SK-N-SH (cell line): ENCODE results near the gene DERL2. TPM values are rescaled to one million over a fixed set of nuclear protein-coding genes. Genes with fewer than 3 reads are reported as not detected.
A peak's percentile ranks its signal among the peaks of the same experiment; 100 is the strongest.

Experiments used
- CTCF ChIA-PET: fragments of 300-600, 350-600 bp; formaldehyde crosslinking; extraction: SDS; loops from one replicate; lab custom pipeline; 2021; lab: Yijun Ruan, JAX
- POLR2A ChIA-PET: fragments of 350-600 bp; sonication (Branson Sonifier 250); formaldehyde crosslinking; extraction: SDS; loops from one replicate; lab custom pipeline; 2020; ENCODE audit warnings: antibody characterized with exemption, inconsistent platforms; lab: Yijun Ruan, JAX
- DNase-seq: peaks from one replicate; pipeline ENCODE4 v3.0.0; 2012
- H2AFZ ChIP-seq: fragments of 200-600 bp; sonication (generic); 2 replicates; pipeline ENCODE4 v1.8.1; 2016; ENCODE audit warnings: antibody characterized with exemption, mild to moderate bottlenecking, low read depth
- H3F3A ChIP-seq: fragments of 200-600 bp; sonication (generic); replicated peaks from 2 replicates; pipeline ENCODE3; 2016; ENCODE audit warnings: antibody characterized with exemption, mild to moderate bottlenecking; ENCODE audit not compliant: insufficient read depth
- H3K27ac ChIP-seq, 2 experiments: fragments of 200-500 bp in 1 of 2; fragments of 200-600 bp in 1 of 2; sonication (Bioruptor generic) in 1 of 2; sonication (generic), shearing (Covaris generic) in 1 of 2; 2 replicates each; pipeline versions ENCODE4 v1.5.1 to v1.6.1; 2014 to 2016; ENCODE audit warnings: low read depth in 2 of 2, inconsistent platforms in 1 of 2, low read length in 1 of 2, mild to moderate bottlenecking in 1 of 2, mixed read lengths in 1 of 2
- H3K27me3 ChIP-seq: fragments of 200-600 bp; sonication (generic), shearing (Covaris generic); 2 replicates; pipeline ENCODE4 v1.6.1; 2016; ENCODE audit warnings: mixed run types; ENCODE audit not compliant: insufficient read depth
- H3K36me3 ChIP-seq, 2 experiments: fragments of 200-500 bp in 1 of 2; fragments of 200-600 bp in 1 of 2; sonication (Bioruptor generic) in 1 of 2; sonication (generic) in 1 of 2; replicated peaks in 1 of 2; 2 replicates each; pipeline versions ENCODE3 to v1.5.1; 2014 to 2016; ENCODE audit warnings: low read length in 1 of 2, mild to moderate bottlenecking in 1 of 2; ENCODE audit not compliant: insufficient read depth in 2 of 2, control insufficient read depth in 1 of 2
- H3K4me1 ChIP-seq, 2 experiments: fragments of 200-500 bp in 1 of 2; fragments of 200-600 bp in 1 of 2; sonication (Bioruptor generic) in 1 of 2; sonication (generic), shearing (Covaris generic) in 1 of 2; 2 replicates each; pipeline versions ENCODE4 v1.5.1 to v1.6.1; 2014 to 2016; ENCODE audit warnings: low read depth in 1 of 2, low read length in 1 of 2, mixed run types in 1 of 2; ENCODE audit not compliant: insufficient read depth in 2 of 2, control insufficient read depth in 1 of 2
- H3K4me2 ChIP-seq: fragments of 200-600 bp; sonication (generic), shearing (Covaris generic); 2 replicates; pipeline ENCODE4 v1.6.1; 2017; ENCODE audit warnings: mixed run types
- H3K4me3 ChIP-seq, 2 experiments: fragments of 200-500 bp in 1 of 2; fragments of 200-600 bp in 1 of 2; sonication (Bioruptor generic) in 1 of 2; sonication (generic), shearing (Covaris generic) in 1 of 2; 2 replicates each; pipeline versions ENCODE4 v1.5.1 to v1.8.1; 2014 to 2016; ENCODE audit warnings: low read depth in 2 of 2, inconsistent platforms in 1 of 2, low read length in 1 of 2, mild to moderate bottlenecking in 1 of 2, mixed read lengths in 1 of 2, moderate library complexity in 1 of 2
- H3K79me2 ChIP-seq: fragments of 200-600 bp; sonication (generic); 2 replicates; pipeline ENCODE4 v1.8.1; 2017; ENCODE audit warnings: mild to moderate bottlenecking; ENCODE audit not compliant: insufficient read depth
- H3K9ac ChIP-seq: fragments of 200-600 bp; sonication (generic); 2 replicates; pipeline ENCODE4 v1.6.1; 2017; ENCODE audit warnings: mixed run types
- H3K9me2 ChIP-seq: fragments of 200-600 bp; sonication (generic); 2 replicates; pipeline ENCODE4 v1.6.1; 2017; ENCODE audit warnings: mixed run types
- H3K9me3 ChIP-seq: fragments of 200-600 bp; sonication (generic); 2 replicates; pipeline ENCODE4 v1.6.1; 2017; ENCODE audit warnings: mixed run types, mild to moderate bottlenecking, moderate library complexity
- H4K20me1 ChIP-seq: fragments of 200-600 bp; sonication (generic); 2 replicates; pipeline ENCODE4 v1.6.1; 2017; ENCODE audit warnings: mild to moderate bottlenecking, mixed run types; ENCODE audit not compliant: insufficient read depth
- CHD2 ChIP-seq: fragments of 150-350 bp; IDR thresholded peaks from 2 replicates; pipeline ENCODE4 v1.6.1; 2018; ENCODE audit warnings: low read length; ENCODE audit not compliant: partially characterized antibody
- EP300 ChIP-seq, 2 experiments: IDR thresholded peaks; 2 replicates each; pipeline versions ENCODE4 v1.4.0 to v1.6.1; 2012; ENCODE audit warnings: borderline replicate concordance in 1 of 2, low read depth in 1 of 2, low read length in 1 of 2
- EZH2phosphoT487 ChIP-seq: fragments of 200-600 bp; sonication (generic); IDR thresholded peaks from 2 replicates; pipeline ENCODE4 v1.6.1; 2017; ENCODE audit warnings: low read depth, mixed run types, mild to moderate bottlenecking, antibody characterized with exemption, moderate library complexity, borderline replicate concordance
- FOXM1 ChIP-seq: IDR thresholded peaks from 2 replicates; pipeline ENCODE4 v1.4.0; 2012; ENCODE audit warnings: low read depth, mild to moderate bottlenecking
- GABPA ChIP-seq: IDR thresholded peaks from 2 replicates; pipeline ENCODE4 v1.4.0; 2012; ENCODE audit warnings: low read depth, mild to moderate bottlenecking
- MEF2A ChIP-seq: IDR thresholded peaks from 2 replicates; pipeline ENCODE4 v1.4.0; 2012; ENCODE audit warnings: low read depth, borderline replicate concordance
- NFIC ChIP-seq: IDR thresholded peaks from 2 replicates; pipeline ENCODE4 v1.4.0; 2012; ENCODE audit warnings: borderline replicate concordance
- NRF1 ChIP-seq: IDR thresholded peaks from 2 replicates; pipeline ENCODE4 v1.6.1; 2012; ENCODE audit warnings: low read depth, mild to moderate bottlenecking, low read length
- RFX5 ChIP-seq: IDR thresholded peaks from 2 replicates; pipeline ENCODE4 v1.6.1; 2012; ENCODE audit warnings: mild to moderate bottlenecking, improper control_type of control experiment, low read length
- RXRA ChIP-seq: IDR thresholded peaks from 2 replicates; pipeline ENCODE4 v1.4.0; 2012; ENCODE audit warnings: low read depth, mild to moderate bottlenecking, borderline replicate concordance
- SIN3A ChIP-seq: IDR thresholded peaks from 2 replicates; pipeline ENCODE4 v1.6.1; 2012; ENCODE audit warnings: low read depth, mild to moderate bottlenecking, low read length, moderate library complexity, borderline replicate concordance
- TAF1 ChIP-seq: IDR thresholded peaks from 2 replicates; pipeline ENCODE4 v1.6.1; 2012; ENCODE audit warnings: low read depth, mild to moderate bottlenecking, low read length, moderate library complexity, borderline replicate concordance
- ZBTB33 ChIP-seq: IDR thresholded peaks from 2 replicates; pipeline ENCODE4 v1.4.0; 2012; ENCODE audit warnings: low read depth, borderline replicate concordance
- WGBS: methylation state at CpG from one replicate; pipeline ENCODE4 v1.1.6; 2017; ENCODE audit warnings: low lambda C conversion rate; 5-methylcytosine and 5-hydroxymethylcytosine counted together
- polyA plus RNA-seq, 3 experiments: library from polyadenylated mRNA; depleted of rRNA; stranded (reverse); fragments of >200 nt; gene quantifications; 2 replicates each; pipeline ENCODE4 v1.2.3, GENCODE V29; 2012

Gene DERL2
- polyA plus RNA-seq, 1 of the 3 experiments (the other 2 are of a cell fraction): 42.5 TPM

GRCh38 chr17:5468075-5468473, 17.9 kb downstream of the DERL2 start (continued):
- TF ChIP-seq RFX5: no peak

DNA sequence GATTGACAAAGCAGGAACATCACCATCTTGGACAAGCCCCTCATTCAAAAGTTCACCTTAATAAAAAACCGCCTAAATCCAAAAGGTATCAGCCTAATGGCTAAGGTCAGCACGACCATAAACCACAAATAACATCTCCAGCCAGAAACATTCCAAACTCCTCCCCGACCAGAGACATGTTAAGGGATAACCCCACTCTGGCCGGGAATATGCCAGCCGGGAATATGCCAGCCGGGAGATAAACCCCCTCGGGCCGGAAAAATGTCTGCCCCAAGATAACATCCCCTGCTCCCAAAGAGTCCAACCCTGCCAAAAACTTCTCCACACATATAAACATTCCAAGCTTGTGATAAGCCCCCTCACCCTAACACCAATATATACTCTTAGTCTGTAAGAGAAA, 18.6 kb downstream of the DERL2 start:
- peak overlapping the region; percentile 80; the same call in 1 of the 2 replicates for H2AFZ ChIP-seq
- H4K20me1 ChIP-seq: peaks cover 14% of the 10 kb centered on the region
- H3K4me1 ChIP-seq: peaks cover 0 to 13% of the 10 kb centered on the region in 2 experiments; a peak in 2 of 4 replicates
- POLR2A ChIA-PET: interaction anchor here (2.2 kb wide), 1 partner anchor 18 kb away, joined by 35 read pairs; the partner anchor contains the start of genes DERL2 and MIS12
- peaks cover 63% of the 10 kb centered on the region for H3K79me2 ChIP-seq
- H3F3A ChIP-seq: peaks cover 13% of the 10 kb centered on the region
- 3% methylated on average over 8 of the region's 8 CpGs for WGBS
- H3K4me3 ChIP-seq: peak overlapping the region; percentile 88 to 98
- H3K36me3 ChIP-seq: peaks cover 12 to 17% of the 10 kb centered on the region in 2 experiments
- peak; percentile 54 for DNase-seq
- TF ChIP-seq SIN3A: 0 out of 2 replicates have a peak, but pooled peaks have one; percentile 6
- TF ChIP-seq CHD2: no peak
- CTCF ChIA-PET: interaction anchor here (7.9 kb wide), 1 partner anchor 27 kb away, joined by 66 read pairs; the partner anchor contains the start of gene C1QBP
- no peaks in the 10 kb centered on the region for H3K9me2 ChIP-seq
- H3K9ac ChIP-seq: peak overlapping the region; percentile 74
- H3K4me2 ChIP-seq: peak overlapping the region; percentile 95
- H3K9me3 ChIP-seq: no peaks in the 10 kb centered on the region
- peak overlapping the region; percentile 63 to 74; a peak in 3 of 4 replicates for H3K27ac ChIP-seq
- H3K27me3 ChIP-seq: no peaks in the 10 kb centered on the region

DNA sequence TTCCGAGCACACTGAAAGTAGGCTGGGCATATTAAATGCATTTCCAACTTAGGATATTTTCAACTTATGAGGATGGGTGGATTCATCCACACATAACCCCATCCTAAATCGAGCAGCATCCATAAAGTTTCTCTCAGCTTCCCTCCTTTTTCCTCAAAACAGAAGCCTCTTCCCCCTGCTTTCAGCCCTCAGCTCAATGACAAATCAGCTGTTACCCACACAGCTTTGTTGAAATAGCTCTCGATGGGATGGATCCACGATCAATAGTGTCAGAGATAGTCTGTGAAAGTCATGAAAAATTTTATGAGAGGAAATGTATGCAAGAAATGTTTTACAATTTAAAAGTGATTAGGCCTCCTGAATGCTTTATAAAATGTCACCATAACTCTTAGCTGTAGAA, 19.7 kb downstream of the DERL2 start:
- 84% methylated on average over 4 of the region's 4 CpGs for WGBS
- Histone ChIP-seq H3K79me2 (peaks cover 73% of the 10 kb centered on the region), H3K27ac (no peak overlapping the region), H3K9me3 (no peaks in the 10 kb centered on the region), H2AFZ (no peak overlapping the region), H3K9me2 (no peaks in the 10 kb centered on the region), H4K20me1 (peaks cover 14% of the 10 kb centered on the region), H3K36me3 (peaks cover 3 to 9% of the 10 kb centered on the region in 2 experiments), H3K4me2 (peak overlapping the region; percentile 95), H3F3A (peaks cover 12% of the 10 kb centered on the region), H3K4me1 (peaks cover 0 to 13% of the 10 kb centered on the region in 2 experiments; a peak in 2 of 4 replicates), H3K9ac (peak overlapping the region; percentile 74; the same call in 1 of the 2 replicates), H3K4me3 (peak overlapping the region in 1 of 2 experiments; percentile 98; a peak in 2 of 4 replicates), H3K27me3 (no peaks in the 10 kb centered on the region)
- no peak for DNase-seq
- ChIA-PET POLR2A (interaction anchor here (1.1 kb wide), 1 partner anchor 20 kb away, joined by 4 read pairs; the partner anchor contains the start of genes DERL2 and MIS12), CTCF (interaction anchor here (0.6 to 7.9 kb wide), 2 partner anchors 19 to 26 kb away, joined by 4 to 66 read pairs; partner anchors contain the start of genes C1QBP and DERL2)
- no peak for TF ChIP-seq GABPA

- H3K27me3 ChIP-seq: no peaks in the 10 kb centered on the region
- H3K36me3 ChIP-seq: peaks cover 9 to 12% of the 10 kb centered on the region in 2 experiments
- H3F3A ChIP-seq: peaks cover 4% of the 10 kb centered on the region
- no peak overlapping the region for H3K9ac ChIP-seq
- H3K9me3 ChIP-seq: no peaks in the 10 kb centered on the region
- H3K4me3 ChIP-seq: no peak overlapping the region
- H3K4me1 ChIP-seq: peaks cover 0 to 13% of the 10 kb centered on the region in 2 experiments; a peak in 2 of 4 replicates
- WGBS: 93% methylated on average over 9 of the region's 10 CpGs
- TF ChIP-seq FOXM1: no peak
- TF ChIP-seq EP300 (IDR thresholded peaks at IDR 0.05; ENCODE audit: borderline replicate concordance in 1 of 2, low read depth in 1 of 2, low read length in 1 of 2): no peak
- no peak for TF ChIP-seq NRF1
- no peak for TF ChIP-seq RXRA
- no peak for TF ChIP-seq MEF2A
- TF ChIP-seq ZBTB33: no peak
- no peak for TF ChIP-seq NFIC
- TF ChIP-seq GABPA: no peak
- no peak for TF ChIP-seq EZH2phosphoT487
- no peak for TF ChIP-seq TAF1
- TF ChIP-seq, all 33 proteins: peak for 0
- Histone ChIP-seq H3K79me2 (peaks cover 73% of the 10 kb centered on the region), H2AFZ (no peak overlapping the region), H3K4me2 (no peak overlapping the region), H4K20me1 (peaks cover 14% of the 10 kb centered on the region), H3K9me2 (no peaks in the 10 kb centered on the region), H3K27ac (no peak overlapping the region)
- no peak for DNase-seq
- CTCF ChIA-PET: interaction anchor here (7.9 kb wide), 1 partner anchor 25 kb away, joined by 66 read pairs; the partner anchor contains the start of gene C1QBP
- POLR2A ChIA-PET: no interaction called here
Measured at GRCh38 chr17:5464717-5465507, 21.1 kb downstream of the DERL2 start.
